ENCODE results near the gene NAALADL1. TPM values are rescaled to one million over a fixed set of nuclear protein-coding genes. Genes with fewer than 3 reads are reported as not detected.
A peak's percentile ranks its signal among the peaks of the same experiment; 100 is the strongest.

Gene NAALADL1
- total and polyA plus RNA-seq, 9 of the 15 experiments (the other 6 are each of a cell fraction or from before 2014, with no cell fraction given) = 0.06 to 0.72 (median 0.22) TPM; not detected in 4

DNA sequence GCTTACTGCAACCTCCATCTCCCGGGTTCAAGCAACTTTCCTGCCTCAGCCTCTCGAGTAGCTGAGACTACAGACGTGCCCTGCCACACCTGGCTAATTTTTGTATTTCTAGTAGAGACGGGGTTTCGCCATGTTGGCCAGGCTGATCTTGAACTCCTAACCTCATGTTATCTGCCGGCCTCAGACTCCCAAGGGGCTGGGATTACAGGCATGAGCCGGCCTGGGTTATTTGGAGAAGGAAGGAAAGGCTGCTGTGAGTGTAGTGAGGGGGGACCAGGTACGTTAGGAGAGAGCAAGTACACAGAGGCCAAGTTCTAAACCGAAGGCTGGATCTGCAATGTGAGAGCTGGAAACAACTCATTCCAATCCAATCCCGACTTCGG, 62.0 kb downstream of the NAALADL1 start (continued):
- TF ChIP-seq, protein P1, sequence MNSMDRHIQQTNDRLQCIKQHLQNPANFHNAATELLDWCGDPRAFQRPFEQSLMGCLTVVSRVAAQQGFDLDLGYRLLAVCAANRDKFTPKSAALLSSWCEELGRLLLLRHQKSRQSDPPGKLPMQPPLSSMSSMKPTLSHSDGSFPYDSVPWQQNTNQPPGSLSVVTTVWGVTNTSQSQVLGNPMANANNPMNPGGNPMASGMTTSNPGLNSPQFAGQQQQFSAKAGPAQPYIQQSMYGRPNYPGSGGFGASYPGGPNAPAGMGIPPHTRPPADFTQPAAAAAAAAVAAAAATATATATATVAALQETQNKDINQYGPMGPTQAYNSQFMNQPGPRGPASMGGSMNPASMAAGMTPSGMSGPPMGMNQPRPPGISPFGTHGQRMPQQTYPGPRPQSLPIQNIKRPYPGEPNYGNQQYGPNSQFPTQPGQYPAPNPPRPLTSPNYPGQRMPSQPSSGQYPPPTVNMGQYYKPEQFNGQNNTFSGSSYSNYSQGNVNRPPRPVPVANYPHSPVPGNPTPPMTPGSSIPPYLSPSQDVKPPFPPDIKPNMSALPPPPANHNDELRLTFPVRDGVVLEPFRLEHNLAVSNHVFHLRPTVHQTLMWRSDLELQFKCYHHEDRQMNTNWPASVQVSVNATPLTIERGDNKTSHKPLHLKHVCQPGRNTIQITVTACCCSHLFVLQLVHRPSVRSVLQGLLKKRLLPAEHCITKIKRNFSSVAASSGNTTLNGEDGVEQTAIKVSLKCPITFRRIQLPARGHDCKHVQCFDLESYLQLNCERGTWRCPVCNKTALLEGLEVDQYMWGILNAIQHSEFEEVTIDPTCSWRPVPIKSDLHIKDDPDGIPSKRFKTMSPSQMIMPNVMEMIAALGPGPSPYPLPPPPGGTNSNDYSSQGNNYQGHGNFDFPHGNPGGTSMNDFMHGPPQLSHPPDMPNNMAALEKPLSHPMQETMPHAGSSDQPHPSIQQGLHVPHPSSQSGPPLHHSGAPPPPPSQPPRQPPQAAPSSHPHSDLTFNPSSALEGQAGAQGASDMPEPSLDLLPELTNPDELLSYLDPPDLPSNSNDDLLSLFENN (IDR thresholded peaks at IDR 0.05; ENCODE audit: low read depth in 2 of 2, low read length in 2 of 2) = no peak
- TF ChIP-seq TEAD2 (tag; IDR thresholded peaks at IDR 0.05) (no peak), SMARCE1 (IDR thresholded peaks at IDR 0.05) (peak; percentile 17; the same call in 1 of the 2 replicates), GABPA (tag; conservative IDR thresholded peaks at IDR 0.05; ENCODE audit: low read depth) (no peak), NFYB (IDR thresholded peaks at IDR 0.05; ENCODE audit: extremely low read depth, insufficient read length) (no peak), MCM2 (IDR thresholded peaks at IDR 0.05; ENCODE audit: low read depth) (no peak), ADNP (tag; IDR thresholded peaks at IDR 0.05) (no peak), NUFIP1 (IDR thresholded peaks at IDR 0.05; ENCODE audit: partially characterized antibody) (no peak), CHD1 (IDR thresholded peaks at IDR 0.05; ENCODE audit: low read length) (no peak), RAD51 (IDR thresholded peaks at IDR 0.05; ENCODE audit: borderline replicate concordance, low read depth) (no peak), MAFG (tag; conservative IDR thresholded peaks at IDR 0.05) (no peak), TRIM28 (IDR thresholded peaks at IDR 0.05) (no peak), TAF15 (IDR thresholded peaks at IDR 0.05; ENCODE audit: low read depth, low read length) (no peak), ZFPM2 (CRISPR knock-in tag; IDR thresholded peaks at IDR 0.05) (no peak), POLR2H (tag; IDR thresholded peaks at IDR 0.05; ENCODE audit: low read depth) (no peak), PCBP2 (IDR thresholded peaks at IDR 0.05; ENCODE audit: low read depth, low read length, poor library complexity, severe bottlenecking) (no peak)
- TF ChIP-seq, protein P2, sequence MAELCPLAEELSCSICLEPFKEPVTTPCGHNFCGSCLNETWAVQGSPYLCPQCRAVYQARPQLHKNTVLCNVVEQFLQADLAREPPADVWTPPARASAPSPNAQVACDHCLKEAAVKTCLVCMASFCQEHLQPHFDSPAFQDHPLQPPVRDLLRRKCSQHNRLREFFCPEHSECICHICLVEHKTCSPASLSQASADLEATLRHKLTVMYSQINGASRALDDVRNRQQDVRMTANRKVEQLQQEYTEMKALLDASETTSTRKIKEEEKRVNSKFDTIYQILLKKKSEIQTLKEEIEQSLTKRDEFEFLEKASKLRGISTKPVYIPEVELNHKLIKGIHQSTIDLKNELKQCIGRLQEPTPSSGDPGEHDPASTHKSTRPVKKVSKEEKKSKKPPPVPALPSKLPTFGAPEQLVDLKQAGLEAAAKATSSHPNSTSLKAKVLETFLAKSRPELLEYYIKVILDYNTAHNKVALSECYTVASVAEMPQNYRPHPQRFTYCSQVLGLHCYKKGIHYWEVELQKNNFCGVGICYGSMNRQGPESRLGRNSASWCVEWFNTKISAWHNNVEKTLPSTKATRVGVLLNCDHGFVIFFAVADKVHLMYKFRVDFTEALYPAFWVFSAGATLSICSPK (IDR thresholded peaks at IDR 0.05; ENCODE audit: borderline replicate concordance) = no peak
- TF ChIP-seq, protein P3, sequence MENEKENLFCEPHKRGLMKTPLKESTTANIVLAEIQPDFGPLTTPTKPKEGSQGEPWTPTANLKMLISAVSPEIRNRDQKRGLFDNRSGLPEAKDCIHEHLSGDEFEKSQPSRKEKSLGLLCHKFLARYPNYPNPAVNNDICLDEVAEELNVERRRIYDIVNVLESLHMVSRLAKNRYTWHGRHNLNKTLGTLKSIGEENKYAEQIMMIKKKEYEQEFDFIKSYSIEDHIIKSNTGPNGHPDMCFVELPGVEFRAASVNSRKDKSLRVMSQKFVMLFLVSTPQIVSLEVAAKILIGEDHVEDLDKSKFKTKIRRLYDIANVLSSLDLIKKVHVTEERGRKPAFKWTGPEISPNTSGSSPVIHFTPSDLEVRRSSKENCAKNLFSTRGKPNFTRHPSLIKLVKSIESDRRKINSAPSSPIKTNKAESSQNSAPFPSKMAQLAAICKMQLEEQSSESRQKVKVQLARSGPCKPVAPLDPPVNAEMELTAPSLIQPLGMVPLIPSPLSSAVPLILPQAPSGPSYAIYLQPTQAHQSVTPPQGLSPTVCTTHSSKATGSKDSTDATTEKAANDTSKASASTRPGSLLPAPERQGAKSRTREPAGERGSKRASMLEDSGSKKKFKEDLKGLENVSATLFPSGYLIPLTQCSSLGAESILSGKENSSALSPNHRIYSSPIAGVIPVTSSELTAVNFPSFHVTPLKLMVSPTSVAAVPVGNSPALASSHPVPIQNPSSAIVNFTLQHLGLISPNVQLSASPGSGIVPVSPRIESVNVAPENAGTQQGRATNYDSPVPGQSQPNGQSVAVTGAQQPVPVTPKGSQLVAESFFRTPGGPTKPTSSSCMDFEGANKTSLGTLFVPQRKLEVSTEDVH (IDR thresholded peaks at IDR 0.05; ENCODE audit: low read depth, partially characterized antibody) = no peak
- TF ChIP-seq, protein P4, sequence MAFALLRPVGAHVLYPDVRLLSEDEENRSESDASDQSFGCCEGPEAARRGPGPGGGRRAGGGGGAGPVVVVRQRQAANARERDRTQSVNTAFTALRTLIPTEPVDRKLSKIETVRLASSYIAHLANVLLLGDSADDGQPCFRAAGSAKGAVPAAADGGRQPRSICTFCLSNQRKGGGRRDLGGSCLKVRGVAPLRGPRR (CRISPR knock-in tag; IDR thresholded peaks at IDR 0.05) = no peak
- TF ChIP-seq, protein P5, sequence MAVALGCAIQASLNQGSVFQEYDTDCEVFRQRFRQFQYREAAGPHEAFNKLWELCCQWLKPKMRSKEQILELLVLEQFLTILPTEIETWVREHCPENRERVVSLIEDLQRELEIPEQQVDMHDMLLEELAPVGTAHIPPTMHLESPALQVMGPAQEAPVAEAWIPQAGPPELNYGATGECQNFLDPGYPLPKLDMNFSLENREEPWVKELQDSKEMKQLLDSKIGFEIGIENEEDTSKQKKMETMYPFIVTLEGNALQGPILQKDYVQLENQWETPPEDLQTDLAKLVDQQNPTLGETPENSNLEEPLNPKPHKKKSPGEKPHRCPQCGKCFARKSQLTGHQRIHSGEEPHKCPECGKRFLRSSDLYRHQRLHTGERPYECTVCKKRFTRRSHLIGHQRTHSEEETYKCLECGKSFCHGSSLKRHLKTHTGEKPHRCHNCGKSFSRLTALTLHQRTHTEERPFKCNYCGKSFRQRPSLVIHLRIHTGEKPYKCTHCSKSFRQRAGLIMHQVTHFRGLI (CRISPR knock-in tag; IDR thresholded peaks at IDR 0.05) = no peak

Data from K562 (cell line).